Measurements from ENCODE around the gene EXOC3L2. TPM values are rescaled to one million over a fixed set of nuclear protein-coding genes. Genes with fewer than 3 reads are reported as not detected.

EXOC3L2 gene
- total RNA-seq, 2 experiments from 2014 or later: not detected

- no peak for TF ChIP-seq CTCF (IDR thresholded peaks at IDR 0.05)
- Mint-ChIP-seq H3K36me3 (ENCODE audit: low read depth) (peaks cover 11% of the 10 kb centered on the region), H3K27me3 (no peaks in the 10 kb centered on the region), H3K4me1 (ENCODE audit: low read depth) (peaks cover 37% of the 10 kb centered on the region), H3K27ac (no peak overlapping the region), H3K4me3 (no peak overlapping the region), H3K9me3 (no peaks in the 10 kb centered on the region)
- Histone ChIP-seq H3K27me3 (ENCODE audit: control insufficient read depth in 1 of 2, insufficient read depth in 2 of 2, low read length in 2 of 2) (no peaks in the 10 kb centered on the region), H3K36me3 (ENCODE audit: insufficient read depth, low read length) (peaks cover 18% of the 10 kb centered on the region), H3K4me3 (ENCODE audit: low read length) (no peak overlapping the region), H3K27ac (ENCODE audit: low read depth in 1 of 2, low read length in 2 of 2) (no peak overlapping the region), H3K9me3 (ENCODE audit: control insufficient read depth in 1 of 2, insufficient read depth in 1 of 2, low read length in 2 of 2) (no peaks in the 10 kb centered on the region), H3K4me1 (ENCODE audit: insufficient read depth, low read length) (peaks cover 42% of the 10 kb centered on the region)
- CTCF ChIA-PET: interaction anchor here (0.6 kb wide), 1 partner anchor 95 kb away, joined by 5 read pairs; no protein-coding TSS in a partner anchor
- DNase-seq (no peak), ATAC-seq (ENCODE audit: poor library complexity) (no peak)
- POLR2A ChIA-PET: no interaction called here
- intact Hi-C loops (cut with DNase I, micrococcal nuclease): loop anchor here in 1 of 2 experiments (10.0 kb wide), 1 partner anchor 721 kb away; the partner anchor contains the start of gene MYPOP
Observed at GRCh38 chr19:45184115-45184514, 61.1 kb downstream of the EXOC3L2 start.

- ChIA-PET POLR2A (interaction anchor here (1.5 kb wide), 1 partner anchor 11 kb away, joined by 3 read pairs; no protein-coding TSS in a partner anchor), CTCF (interaction anchor here (1.5 kb wide), 1 partner anchor 11 kb away, joined by 3 read pairs; no protein-coding TSS in a partner anchor)
- Histone ChIP-seq H3K4me3 (ENCODE audit: low read length) (no peak overlapping the region), H3K36me3 (ENCODE audit: insufficient read depth, low read length) (peaks cover 18% of the 10 kb centered on the region), H3K27me3 (ENCODE audit: control insufficient read depth in 1 of 2, insufficient read depth in 2 of 2, low read length in 2 of 2) (no peaks in the 10 kb centered on the region), H3K9me3 (ENCODE audit: control insufficient read depth in 1 of 2, insufficient read depth in 1 of 2, low read length in 2 of 2) (no peaks in the 10 kb centered on the region), H3K27ac (ENCODE audit: low read depth in 1 of 2, low read length in 2 of 2) (no peak overlapping the region), H3K4me1 (ENCODE audit: insufficient read depth, low read length) (peaks cover 48% of the 10 kb centered on the region)
- no peaks in the 10 kb centered on the region for H3K9me3 Mint-ChIP-seq
- ATAC-seq (ENCODE audit: poor library complexity) (no peak), DNase-seq (no peak)
- H3K27me3 Mint-ChIP-seq: no peaks in the 10 kb centered on the region
- intact Hi-C loops (cut with DNase I, micrococcal nuclease): loop anchor here in 1 of 2 experiments (10.0 kb wide), 1 partner anchor 722 kb away; the partner anchor contains the start of gene MYPOP
- TF ChIP-seq CTCF (IDR thresholded peaks at IDR 0.05): no peak
- H3K4me3 Mint-ChIP-seq: peak overlapping the region; percentile 13
- peaks cover 41% of the 10 kb centered on the region for H3K4me1 Mint-ChIP-seq (ENCODE audit: low read depth)
- no peak overlapping the region for H3K27ac Mint-ChIP-seq
- peaks cover 15% of the 10 kb centered on the region for H3K36me3 Mint-ChIP-seq (ENCODE audit: low read depth)
Observed at GRCh38 chr19:45182758-45183157, 62.4 kb downstream of the EXOC3L2 start.

- ChIA-PET POLR2A (no interaction called here), CTCF (interaction anchor here (1.0 kb wide), 1 partner anchor 68 kb away, joined by 3 read pairs; no protein-coding TSS in a partner anchor)
- intact Hi-C loops (cut with DNase I, micrococcal nuclease): loop anchor here in 1 of 2 experiments (2.0 to 10.0 kb wide), 2 partner anchors 144 to 724 kb away; partner anchors contain the start of gene MYPOP
- no peak overlapping the region for H3K4me3 ChIP-seq (ENCODE audit: low read length)
- Mint-ChIP-seq H3K27me3 (no peaks in the 10 kb centered on the region), H3K36me3 (ENCODE audit: low read depth) (peaks cover 15% of the 10 kb centered on the region), H3K4me3 (peak overlapping the region; percentile 85), H3K4me1 (ENCODE audit: low read depth) (peaks cover 42% of the 10 kb centered on the region), H3K9me3 (no peaks in the 10 kb centered on the region), H3K27ac (peak overlapping the region; percentile 52)
- no peaks in the 10 kb centered on the region for H3K27me3 ChIP-seq (ENCODE audit: control insufficient read depth in 1 of 2, insufficient read depth in 2 of 2, low read length in 2 of 2)
- H3K36me3 ChIP-seq (ENCODE audit: insufficient read depth, low read length): peaks cover 18% of the 10 kb centered on the region
- H3K27ac ChIP-seq (ENCODE audit: low read depth in 1 of 2, low read length in 2 of 2): no peak overlapping the region
- no peak for TF ChIP-seq CTCF (IDR thresholded peaks at IDR 0.05)
- H3K4me1 ChIP-seq (ENCODE audit: insufficient read depth, low read length): peaks cover 56% of the 10 kb centered on the region
- peak in 1 of 14 experiments; percentile 26 for DNase-seq
- no peaks in the 10 kb centered on the region for H3K9me3 ChIP-seq (ENCODE audit: control insufficient read depth in 1 of 2, insufficient read depth in 1 of 2, low read length in 2 of 2)
- ATAC-seq (ENCODE audit: poor library complexity): no peak
Observed at GRCh38 chr19:45180936-45181335, 64.3 kb downstream of the EXOC3L2 start.

All from CD4-positive, alpha-beta T cell (primary cell).